GM18951 (cell line): ENCODE results near the gene IVNS1ABP.

Experiments
- POLR2A ChIP-seq: IDR thresholded peaks from 4 replicates; pipeline ENCODE4 v1.6.1; 2011; ENCODE audit warnings: mild to moderate bottlenecking; ENCODE audit not compliant: insufficient read length, insufficient read depth; ENCODE audit errors: extremely low read depth
- in situ Hi-C: fragments of 300-500 bp; cut with MboI; formaldehyde crosslinking; loops from one replicate; pipeline ENCODE4 v1.12.0; 2022; ENCODE audit warnings: low sequenced_read_pairs, mixed read lengths, inconsistent platforms; ENCODE audit not compliant: unreplicated experiment

IVNS1ABP gene

DNA sequence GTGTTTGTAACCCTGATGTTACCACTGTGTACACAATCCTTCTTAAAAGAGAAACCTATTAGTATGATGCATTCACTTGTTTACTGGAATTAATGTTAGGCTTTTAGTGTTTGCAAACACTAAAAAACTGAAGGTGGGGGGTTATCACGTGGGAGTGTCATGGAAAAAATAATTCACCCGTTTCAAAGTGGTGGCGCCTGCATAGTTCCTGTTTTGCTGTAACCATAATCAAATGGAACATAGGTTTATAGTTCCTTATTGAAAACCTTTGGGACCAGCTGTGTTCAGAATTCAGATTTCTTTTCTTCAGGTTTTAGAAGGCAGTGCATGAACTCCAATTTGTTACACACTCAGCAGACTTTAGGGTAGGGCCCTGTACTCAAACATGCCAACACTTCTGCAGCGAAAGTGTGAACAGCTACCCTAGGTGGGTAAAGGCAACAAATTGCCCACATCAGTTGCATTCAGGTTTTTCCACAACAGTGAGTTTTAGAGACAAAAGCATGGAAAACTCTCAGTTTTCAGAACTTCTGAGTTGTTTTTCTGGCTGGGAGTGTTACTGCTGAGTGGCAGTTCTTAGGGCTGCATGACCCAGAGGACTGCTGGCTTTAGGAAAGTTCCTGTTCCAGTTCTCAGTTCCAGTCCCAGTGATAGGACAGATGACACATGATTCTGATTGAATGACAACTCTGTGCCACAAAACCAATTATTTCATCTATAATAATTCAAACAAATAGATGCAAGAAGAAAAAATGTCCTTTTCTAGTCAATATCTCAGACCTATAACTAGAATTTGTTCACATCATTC is 29.1 kb upstream of the IVNS1ABP start:
- in situ Hi-C loops: no loop called here
- TF ChIP-seq POLR2A: no peak

DNA sequence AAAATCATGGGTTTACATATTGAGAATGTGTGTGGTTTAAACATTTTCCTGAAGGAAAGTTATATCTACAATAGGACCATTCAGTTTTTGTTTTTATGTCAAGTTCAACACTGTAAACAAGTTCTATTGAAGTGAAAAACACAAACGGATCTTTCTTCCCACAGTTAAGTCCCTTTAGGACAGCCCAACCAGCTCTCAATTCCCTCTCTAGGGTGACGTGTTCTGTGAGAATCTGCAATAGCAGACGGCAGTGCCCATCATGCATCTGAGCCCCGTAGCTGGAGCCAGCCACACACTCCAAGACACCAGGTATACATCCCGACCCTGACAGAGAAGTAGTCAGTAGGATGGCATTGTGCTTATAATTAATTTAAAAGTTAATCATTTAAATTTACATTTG is 26.3 kb upstream of the IVNS1ABP start:
- TF ChIP-seq POLR2A: no peak
- in situ Hi-C loops: no loop called here

DNA sequence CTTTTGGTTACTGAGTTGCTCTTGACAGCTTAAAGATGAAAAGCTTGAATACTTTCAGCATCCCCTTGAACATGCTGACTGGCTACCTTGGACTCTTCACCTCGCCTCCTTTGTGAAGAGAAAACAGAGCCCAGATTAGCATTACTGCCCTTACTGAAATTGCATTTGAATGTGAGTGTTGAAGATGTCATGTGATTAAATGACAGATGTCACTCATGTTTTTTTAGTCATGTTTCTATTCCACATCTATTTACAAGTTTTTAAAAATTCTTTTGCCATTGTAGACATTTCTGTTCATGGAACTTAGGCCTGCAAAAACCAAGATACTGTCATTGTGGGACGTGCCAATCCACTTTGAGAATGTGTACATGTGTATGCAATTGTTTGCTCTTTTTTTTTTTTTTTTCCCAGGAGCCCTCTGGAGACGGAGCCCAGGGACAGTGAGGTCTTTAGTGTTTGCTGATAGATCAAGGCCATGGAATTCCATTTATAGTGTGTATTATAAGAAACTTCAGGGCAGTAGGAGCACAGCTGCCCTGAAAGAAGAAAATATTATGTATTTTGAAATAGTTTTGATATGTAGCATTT is 25.7 kb upstream of the IVNS1ABP start:
- no peak for TF ChIP-seq POLR2A
- in situ Hi-C loops: no loop called here

DNA sequence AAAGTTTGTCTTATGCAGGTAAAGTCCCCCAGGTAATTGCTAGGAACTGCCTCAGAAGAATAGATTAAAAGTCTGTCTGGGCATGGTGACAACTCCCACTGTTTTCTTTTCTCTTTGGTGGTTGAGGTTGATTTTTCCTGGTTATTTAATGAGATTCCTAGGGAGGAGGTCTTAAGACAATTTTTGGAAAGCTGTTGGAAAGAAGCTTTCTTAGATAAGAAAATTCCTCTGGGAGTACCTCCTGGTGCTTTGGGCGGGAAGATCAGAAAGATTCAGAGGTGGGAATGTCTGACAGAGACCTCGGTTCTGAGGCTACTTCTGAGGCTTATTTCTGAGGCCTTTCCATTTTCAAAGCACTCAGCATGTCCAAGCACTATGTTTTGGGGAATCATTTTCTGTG is 25.0 kb upstream of the IVNS1ABP start:
- no peak for TF ChIP-seq POLR2A
- in situ Hi-C loops: no loop called here

DNA sequence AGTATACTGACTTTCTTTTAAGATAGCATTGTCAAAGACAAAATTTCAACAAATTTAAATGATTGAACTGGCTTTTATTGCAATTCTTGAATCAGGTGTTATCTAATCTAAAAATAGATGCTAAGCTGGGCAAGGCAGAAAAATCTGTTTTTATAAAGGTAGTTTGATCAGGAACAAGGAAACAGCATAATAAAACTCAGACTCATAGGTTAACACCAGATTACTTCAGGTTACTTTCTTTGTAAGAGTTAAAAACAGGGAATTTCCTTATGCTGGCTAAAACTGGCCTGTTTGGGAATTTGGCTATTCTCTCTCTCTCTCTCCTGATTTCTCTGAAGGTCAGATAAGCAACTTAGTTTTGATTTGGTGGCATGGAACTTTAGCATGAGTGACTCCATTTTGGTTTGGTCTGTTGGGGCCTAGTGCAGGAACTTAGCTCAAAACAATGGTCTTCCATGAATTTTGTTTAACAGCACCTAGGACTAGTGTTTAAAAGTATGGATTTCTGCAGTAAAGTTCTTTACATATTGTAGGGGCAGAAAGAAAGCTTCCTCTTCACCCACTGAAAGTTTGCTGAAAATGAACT is 24.2 kb upstream of the IVNS1ABP start:
- in situ Hi-C loops: no loop called here
- no peak for TF ChIP-seq POLR2A

DNA sequence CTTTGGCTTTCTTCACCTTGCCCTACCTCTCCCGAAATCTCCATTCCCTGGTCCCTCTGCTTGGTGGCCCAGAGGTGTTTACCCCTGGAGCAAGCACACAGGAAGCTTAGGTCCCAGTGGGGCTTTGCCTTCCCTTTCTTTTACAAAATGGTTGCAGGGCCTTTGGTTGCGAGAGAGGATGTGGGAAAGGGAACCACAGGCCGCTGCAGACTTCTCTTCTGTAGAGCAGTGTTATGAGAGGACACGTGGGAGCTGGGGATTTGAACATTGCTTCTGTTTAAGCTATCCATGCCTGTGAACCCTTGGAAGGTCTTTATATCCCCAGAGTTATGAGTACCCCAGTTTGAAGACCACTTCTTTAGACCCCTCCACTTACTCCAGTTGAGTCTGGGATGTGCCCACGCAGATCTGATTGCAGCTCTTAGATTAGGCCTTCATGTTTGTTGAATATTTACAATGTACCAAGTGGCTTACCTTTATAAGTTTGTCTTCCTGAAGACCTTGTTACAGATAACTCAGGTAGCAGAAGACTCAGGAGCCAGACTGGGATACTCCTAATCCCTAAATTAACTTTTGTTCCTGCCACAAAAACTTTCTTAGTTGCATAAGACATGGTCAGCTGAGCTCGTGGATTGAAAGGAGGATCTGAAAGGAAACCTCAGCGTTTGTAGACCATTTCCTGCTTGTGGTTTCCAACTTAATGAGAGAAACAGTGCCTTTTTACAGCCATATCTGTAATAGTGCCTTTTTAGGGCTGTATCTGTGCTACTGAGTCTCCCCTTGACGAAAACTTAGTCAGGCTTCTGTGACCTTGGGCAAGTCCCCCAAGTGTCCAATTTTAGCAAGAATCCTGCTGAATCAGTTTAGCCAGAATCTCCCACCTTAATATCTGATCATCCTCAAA is 21.9 kb upstream of the IVNS1ABP start:
- no peak for TF ChIP-seq POLR2A
- in situ Hi-C loops: no loop called here

DNA sequence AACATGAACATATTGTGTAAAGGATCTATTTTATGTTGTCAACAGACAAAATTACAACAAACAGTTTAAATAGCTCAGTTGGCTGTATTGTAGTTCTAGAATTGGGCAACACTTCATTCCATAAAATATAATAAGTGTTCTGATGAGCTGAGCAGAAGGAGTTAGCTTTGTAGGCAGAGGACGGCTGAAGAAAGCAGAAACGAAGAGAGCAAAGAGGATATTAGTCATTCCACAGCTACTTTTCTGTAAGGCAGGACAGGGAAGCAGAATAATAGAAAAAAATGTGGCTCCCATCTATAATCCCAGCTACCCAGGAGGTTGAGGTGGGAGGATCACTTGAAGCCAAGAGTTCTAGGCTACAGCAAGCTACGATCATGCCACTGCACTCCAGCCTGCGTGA is 20.2 kb upstream of the IVNS1ABP start:
- in situ Hi-C loops: no loop called here
- TF ChIP-seq POLR2A: no peak

DNA sequence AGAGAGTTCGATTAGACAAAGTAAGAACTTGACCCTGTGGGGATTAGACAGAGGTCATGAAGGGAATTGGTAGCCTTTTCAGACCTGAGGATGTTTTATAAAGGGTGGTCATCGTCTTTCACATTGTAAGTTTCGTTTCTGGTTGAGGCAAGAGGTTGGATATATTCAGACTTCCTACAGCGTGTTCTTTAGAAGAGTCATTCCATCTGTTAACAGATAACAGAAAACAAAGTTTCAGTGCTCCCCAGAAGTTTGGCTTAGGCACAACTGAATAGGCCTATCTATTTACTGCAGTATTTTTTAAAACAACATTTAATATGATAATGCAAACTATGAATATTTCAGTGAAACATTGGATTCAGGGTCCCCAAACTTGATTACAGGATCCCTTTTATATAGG is 17.1 kb upstream of the IVNS1ABP start:
- TF ChIP-seq POLR2A: no peak
- in situ Hi-C loops: no loop called here

DNA sequence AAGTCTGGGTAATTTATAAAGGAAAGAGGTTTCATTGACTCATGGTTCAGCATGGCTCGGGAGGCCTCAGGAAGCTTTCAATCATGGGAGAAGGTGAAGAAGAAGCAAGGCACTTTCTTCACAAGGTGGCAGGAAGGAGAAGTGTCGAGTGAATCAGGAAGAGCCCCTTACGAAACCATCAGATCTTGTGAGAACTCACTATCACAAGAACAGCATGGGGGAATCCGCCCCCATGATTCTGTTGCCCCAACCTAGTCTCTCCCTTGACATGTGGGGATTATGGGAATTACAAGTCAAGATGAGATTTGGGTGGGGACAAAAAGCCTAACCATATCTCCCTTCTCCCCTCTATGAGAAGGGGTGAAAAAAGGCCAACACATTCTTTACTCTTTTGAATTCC is 11.2 kb upstream of the IVNS1ABP start:
- no peak for TF ChIP-seq POLR2A

DNA sequence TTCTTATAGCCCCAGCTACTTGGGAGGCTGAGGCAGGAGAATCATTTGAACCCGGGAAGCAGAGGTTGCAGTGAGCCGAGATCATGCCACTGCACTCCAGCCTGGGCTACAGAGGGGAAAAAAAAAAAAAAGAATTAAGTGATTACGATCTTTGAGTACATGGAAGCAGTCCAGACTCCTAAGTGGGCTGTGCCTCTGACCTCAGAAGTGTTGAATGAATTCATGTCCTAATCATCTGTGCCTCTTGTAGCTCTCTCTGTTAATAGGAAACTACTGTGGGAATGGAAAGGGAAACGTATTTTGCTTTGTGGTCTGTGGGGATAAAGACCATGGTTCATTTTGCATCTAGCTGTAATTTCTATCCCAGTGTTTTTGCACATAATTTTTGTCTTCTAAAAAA is 8.4 kb upstream of the IVNS1ABP start:
- TF ChIP-seq POLR2A: no peak
- in situ Hi-C loops: no loop called here

More for the DNA sequence above, 11.2 kb upstream of the IVNS1ABP start:
- in situ Hi-C loops: no loop called here

DNA sequence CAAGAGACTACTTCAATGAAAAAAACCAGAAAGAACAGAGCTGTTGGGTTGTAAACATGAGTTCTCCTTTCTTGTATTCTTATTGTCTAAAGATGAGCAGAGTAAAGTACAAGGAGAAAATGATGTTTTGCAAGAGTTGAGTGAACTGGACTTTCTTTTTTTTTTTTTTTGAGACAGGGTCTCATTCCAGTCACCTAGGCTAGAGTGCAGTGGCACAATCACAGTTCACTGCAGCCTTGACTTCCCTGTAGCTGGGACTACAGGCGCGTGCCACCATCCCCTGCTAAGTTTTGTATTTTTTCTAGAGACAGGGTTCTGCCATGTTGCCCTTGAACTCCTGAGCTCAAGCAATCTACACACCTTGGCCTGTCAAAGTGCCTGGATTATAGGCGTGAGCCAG is 7.1 kb upstream of the IVNS1ABP start:
- no peak for TF ChIP-seq POLR2A
- in situ Hi-C loops: loop anchor here (25.0 kb wide), 1 partner anchor 338 kb away; no protein-coding TSS in a partner anchor

DNA sequence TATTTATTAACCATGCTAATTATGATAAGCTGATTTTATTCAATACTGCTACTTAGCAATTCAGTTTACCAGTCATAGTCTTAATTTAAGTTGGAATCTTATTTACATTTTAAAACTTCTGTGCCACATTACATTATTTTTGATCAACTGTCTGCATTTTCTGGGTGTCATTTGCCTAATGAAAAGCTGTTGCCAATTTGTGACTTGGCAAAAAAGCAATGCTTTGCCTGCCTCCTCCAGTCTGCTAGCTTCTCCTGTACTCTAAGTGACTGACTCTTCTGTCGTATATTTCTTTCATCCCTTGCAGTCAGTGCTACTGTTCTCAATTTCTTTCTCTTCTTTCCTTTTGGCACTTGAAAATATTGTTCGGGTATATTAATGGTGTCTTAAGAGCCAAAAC is 5.6 kb upstream of the IVNS1ABP start:
- in situ Hi-C loops: loop anchor here (25.0 kb wide), 1 partner anchor 340 kb away; no protein-coding TSS in a partner anchor
- TF ChIP-seq POLR2A: no peak

DNA sequence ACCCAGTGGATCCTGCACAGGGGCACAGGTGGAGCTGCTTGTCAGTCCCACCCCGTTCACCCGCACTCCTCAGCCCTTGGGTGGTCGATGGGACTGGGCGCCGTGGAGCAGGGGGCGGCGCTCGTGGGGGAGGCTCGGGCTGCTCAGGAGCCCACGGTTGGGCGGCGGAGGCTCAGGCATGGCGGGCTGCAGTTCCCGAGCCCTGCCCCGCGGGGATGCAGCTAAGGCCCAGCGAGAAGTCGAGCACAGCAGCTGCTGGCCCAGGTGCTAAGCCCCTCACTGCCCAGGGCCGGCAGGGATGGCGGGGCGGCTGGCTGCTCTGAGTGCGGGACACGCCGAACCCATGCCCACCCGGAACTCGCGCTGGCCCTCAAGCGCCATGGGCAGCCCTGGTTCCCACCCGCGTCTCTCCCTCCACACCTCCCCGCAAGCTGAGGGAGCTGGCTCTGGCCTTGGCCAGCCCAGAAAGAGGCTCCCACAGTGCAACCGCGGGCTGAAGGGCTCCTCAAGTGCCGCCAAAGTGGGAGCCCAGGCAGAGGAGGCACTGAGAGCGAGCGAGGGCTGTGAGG is 4.7 kb upstream of the IVNS1ABP start:
- in situ Hi-C loops: loop anchor here (25.0 kb wide), 1 partner anchor 341 kb away; no protein-coding TSS in a partner anchor

DNA sequence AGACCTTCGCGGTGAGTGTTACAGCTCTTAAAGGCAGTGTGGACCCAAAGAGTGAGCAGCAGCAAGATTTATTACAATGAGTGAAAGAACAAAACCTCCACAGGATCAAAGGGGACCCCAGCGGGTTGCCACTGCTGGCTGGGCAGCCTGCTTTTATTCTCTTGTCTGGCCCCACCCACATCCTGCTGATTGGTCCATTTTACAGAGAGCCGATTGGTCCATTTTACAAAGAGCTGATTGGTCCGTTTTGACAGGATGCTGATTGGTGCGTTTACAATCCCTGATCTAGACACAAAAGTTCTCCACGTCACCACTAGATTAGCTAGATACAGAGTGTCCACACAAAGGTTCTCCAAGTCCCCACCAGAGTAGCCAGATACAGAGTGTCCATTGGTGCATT is 4.1 kb upstream of the IVNS1ABP start:
- in situ Hi-C loops: loop anchor here (25.0 kb wide), 1 partner anchor 341 kb away; no protein-coding TSS in a partner anchor
